Natural killer cell (primary cell): Measurements from ENCODE around the gene FN3KRP. TPM values are rescaled to one million over a fixed set of nuclear protein-coding genes. Genes with fewer than 3 reads are reported as not detected.

Experiments
- ATAC-seq, 3 donors: fragments of 150-1000 bp in 2 of 3; fragments of 200-7000 bp in 1 of 3; cut with Tn5 transposase; 1 replicate in 1 of 3; 2 replicates in 2 of 3; pipeline ENCODE4 v1.10.0; 2021; ENCODE audit warnings: mild to moderate bottlenecking in 2 of 3, moderate library complexity in 2 of 3
- DNase-seq, 2 donors: peaks; one replicate each; pipeline versions ENCODE4 v3.0.0 to v3.0.0-alpha.2; 2013 to 2021; ENCODE audit warnings: mixed read lengths in 1 of 2
- H3K27ac ChIP-seq: one replicate; pipeline ENCODE4 v1.5.1; 2013; ENCODE audit warnings: mild to moderate bottlenecking, low read length
- H3K27me3 ChIP-seq: one replicate; pipeline ENCODE4 v1.6.1; 2013; ENCODE audit warnings: low read length; ENCODE audit not compliant: control insufficient read depth, insufficient read depth
- H3K36me3 ChIP-seq: one replicate; pipeline ENCODE4 v1.6.1; 2013; ENCODE audit warnings: low read length; ENCODE audit not compliant: control insufficient read depth, insufficient read depth
- H3K4me1 ChIP-seq: one replicate; pipeline ENCODE4 v1.6.1; 2013; ENCODE audit warnings: low read length; ENCODE audit not compliant: control insufficient read depth, insufficient read depth
- H3K4me3 ChIP-seq: one replicate; pipeline ENCODE4 v1.5.1; 2013; ENCODE audit warnings: low read length
- H3K9me3 ChIP-seq: one replicate; pipeline ENCODE4 v1.6.1; 2013; ENCODE audit warnings: low read length; ENCODE audit not compliant: control insufficient read depth, insufficient read depth
- H3K27ac Mint-ChIP-seq, 2 donors: one replicate each; pipeline ENCODE4 v1.8.0; 2022; ENCODE audit warnings: mild to moderate bottlenecking in 2 of 2, mixed read lengths in 2 of 2, moderate library complexity in 1 of 2
- H3K27me3 Mint-ChIP-seq, 2 donors: one replicate each; pipeline ENCODE4 v1.8.0; 2022; ENCODE audit warnings: low read depth in 2 of 2, mixed read lengths in 2 of 2
- H3K36me3 Mint-ChIP-seq: one replicate; pipeline ENCODE4 v1.8.0; 2022; ENCODE audit warnings: mixed read lengths
- H3K4me1 Mint-ChIP-seq, 2 donors: one replicate each; pipeline ENCODE4 v1.8.0; 2022; ENCODE audit warnings: mixed read lengths in 2 of 2
- H3K4me3 Mint-ChIP-seq: one replicate; pipeline ENCODE4 v1.8.0; 2022; ENCODE audit warnings: mild to moderate bottlenecking, moderate library complexity, mixed read lengths
- H3K9me3 Mint-ChIP-seq, 2 donors: one replicate each; pipeline ENCODE4 v1.8.0; 2022; ENCODE audit warnings: mixed read lengths in 2 of 2
- CTCF ChIP-seq: fragments of 200-600 bp; IDR thresholded peaks from one replicate; pipeline ENCODE4 v1.8.0; 2022; ENCODE audit warnings: antibody characterized with exemption
- WGBS: methylation state at CpG from one replicate; pipeline ENCODE4 v1.1.7; 2013; ENCODE audit warnings: missing lambda C conversion rate; ENCODE audit not compliant: insufficient coverage; 5-methylcytosine and 5-hydroxymethylcytosine counted together
- intact Hi-C: fragments of 100-400 bp; cut with micrococcal nuclease; formaldehyde crosslinking; loops from one replicate; pipeline ENCODE4 v1.14.2; 2022
- total RNA-seq, 4 donors: library from RNA; stranded (reverse); fragments of 120-200 nt in 1 of 4; gene quantifications; one replicate each; pipeline versions ENCODE4 v1.2.3 to v1.2.4, GENCODE V29; 2013 to 2022

Gene FN3KRP
- total RNA-seq, 3 donors from 2014 or later (not counting 1 experiment from before 2014, with no cell fraction given): 29.4 to 42.3 (median 32.0) TPM

GRCh38 chr17:82720204-82720603 lies 3.7 kb downstream of the FN3KRP start:
- TF ChIP-seq CTCF: no peak
- no peak overlapping the region for H3K27ac ChIP-seq
- Mint-ChIP-seq H3K9me3 (no peaks in the 10 kb centered on the region), H3K36me3 (peaks cover 5% of the 10 kb centered on the region), H3K4me3 (no peak overlapping the region), H3K27ac (no peak overlapping the region), H3K4me1 (peaks cover 14 to 26% of the 10 kb centered on the region in 2 donors), H3K27me3 (no peaks in the 10 kb centered on the region)
- H3K36me3 ChIP-seq: peaks cover 27% of the 10 kb centered on the region
- WGBS: 97% methylated on average over 19 of the region's 19 CpGs
- peaks cover 21% of the 10 kb centered on the region for H3K4me1 ChIP-seq
- no peak overlapping the region for H3K4me3 ChIP-seq
- DNase-seq (no peak), ATAC-seq (no peak)
- no peaks in the 10 kb centered on the region for H3K27me3 ChIP-seq
- intact Hi-C loops: no loop called here
- no peaks in the 10 kb centered on the region for H3K9me3 ChIP-seq

DNA sequence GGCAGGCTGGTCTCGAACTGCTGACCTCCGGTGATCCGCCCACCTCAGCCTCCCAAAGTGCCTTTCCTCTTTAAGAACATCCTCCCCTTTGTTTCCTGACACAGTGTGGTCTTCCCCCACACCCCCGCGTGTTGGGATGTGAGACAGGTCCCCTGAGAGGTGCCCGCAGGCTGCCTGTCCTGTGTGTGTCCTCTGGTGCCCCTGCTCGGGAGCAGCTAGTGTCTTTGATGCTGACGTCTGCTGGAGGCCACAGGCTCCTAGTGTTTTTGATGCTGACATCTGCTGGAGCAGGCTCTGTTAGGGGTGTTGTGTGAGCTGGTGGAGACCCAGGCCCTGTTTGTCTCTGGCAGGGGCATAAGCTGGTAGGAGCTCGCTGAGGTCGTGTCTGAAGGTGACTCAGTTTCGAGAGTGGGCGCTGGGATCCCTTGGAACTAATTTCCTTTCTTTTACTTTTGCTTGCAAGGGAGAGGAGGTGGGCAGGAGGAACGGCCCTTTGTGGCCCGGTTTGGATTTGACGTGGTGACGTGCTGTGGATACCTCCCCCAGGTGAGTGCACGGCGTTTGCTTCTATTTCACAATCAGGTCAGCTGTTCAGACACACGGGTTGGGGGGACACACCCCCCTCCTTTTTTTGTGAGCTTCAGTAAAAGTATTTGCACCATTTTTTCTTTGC lies 6.0 kb downstream of the FN3KRP start:
- H3K9me3 Mint-ChIP-seq: no peaks in the 10 kb centered on the region
- H3K27me3 Mint-ChIP-seq: no peaks in the 10 kb centered on the region
- ATAC-seq (no peak), DNase-seq (no peak)
- WGBS: 97% methylated on average over 18 of the region's 19 CpGs
- peaks cover 8 to 13% of the 10 kb centered on the region in 2 donors for H3K4me1 Mint-ChIP-seq
- H3K36me3 Mint-ChIP-seq: peaks cover 6% of the 10 kb centered on the region
- peaks cover 38% of the 10 kb centered on the region for H3K36me3 ChIP-seq
- intact Hi-C loops: no loop called here
- H3K4me3 ChIP-seq: no peak overlapping the region
- H3K4me3 Mint-ChIP-seq: no peak overlapping the region
- TF ChIP-seq CTCF: no peak
- no peak overlapping the region for H3K27ac Mint-ChIP-seq
- no peaks in the 10 kb centered on the region for H3K27me3 ChIP-seq
- peaks cover 8% of the 10 kb centered on the region for H3K4me1 ChIP-seq
- no peaks in the 10 kb centered on the region for H3K9me3 ChIP-seq
- no peak overlapping the region for H3K27ac ChIP-seq

- no peaks in the 10 kb centered on the region for H3K9me3 ChIP-seq
- no peak for ATAC-seq
- no peaks in the 10 kb centered on the region for H3K9me3 Mint-ChIP-seq
- peaks cover 38% of the 10 kb centered on the region for H3K36me3 ChIP-seq
- no peaks in the 10 kb centered on the region for H3K27me3 Mint-ChIP-seq
- DNase-seq: no peak
- no peaks in the 10 kb centered on the region for H3K4me1 ChIP-seq
- no peak overlapping the region for H3K4me3 Mint-ChIP-seq
- 96% methylated on average over 26 of the region's 26 CpGs for WGBS
- no peak for TF ChIP-seq CTCF
- intact Hi-C loops: no loop called here
- H3K27ac Mint-ChIP-seq: no peak overlapping the region
- peaks cover under 1 to 6% of the 10 kb centered on the region in 2 donors for H3K4me1 Mint-ChIP-seq
- H3K36me3 Mint-ChIP-seq: peaks cover 11% of the 10 kb centered on the region
- H3K4me3 ChIP-seq: no peak overlapping the region
- no peaks in the 10 kb centered on the region for H3K27me3 ChIP-seq
- no peak overlapping the region for H3K27ac ChIP-seq
These were observed 6.8 kb downstream of the FN3KRP start for GRCh38 chr17:82723169-82723807.
